HepG2 (cell line): ENCODE data around the gene ARL6IP4. TPM values are rescaled to one million over a fixed set of nuclear protein-coding genes. Genes with fewer than 3 reads are reported as not detected.

Experiments used
- ATF1 ChIP-seq: IDR thresholded peaks from 2 replicates; pipeline ENCODE4 v1.6.1; 2016; ENCODE audit warnings: mild to moderate bottlenecking, control low read depth
- E2F1 ChIP-seq: sonication (generic); formaldehyde crosslinking; IDR thresholded peaks from 2 replicates; pipeline ENCODE4 v1.5.0; 2020; ENCODE audit warnings: missing genetic modification reagents
- EZH2 ChIP-seq: conservative IDR thresholded peaks from 2 replicates; pipeline ENCODE4 v1.6.1; 2012; ENCODE audit warnings: mild to moderate bottlenecking, low read depth, low read length, moderate library complexity
- GMEB2 ChIP-seq: IDR thresholded peaks from 2 replicates; pipeline ENCODE4 v1.6.1; 2016; ENCODE audit warnings: missing biosample characterization, missing genetic modification reagents, low read depth
- IRX3 ChIP-seq: sonication (generic); formaldehyde crosslinking; IDR thresholded peaks from 2 replicates; pipeline ENCODE4 v1.8.1; 2023; ENCODE audit warnings: mild to moderate bottlenecking, low read depth, missing genetic modification reagents, borderline replicate concordance
- MAZ ChIP-seq, 2 experiments: sonication (generic) in 1 of 2; formaldehyde crosslinking in 1 of 2; IDR thresholded peaks; 2 replicates each; pipeline versions ENCODE4 v1.5.0 to v1.6.1; 2012 to 2020; ENCODE audit warnings: low read depth in 2 of 2, mild to moderate bottlenecking in 2 of 2, borderline replicate concordance in 1 of 2, improper control_type of control experiment in 1 of 2, low read length in 1 of 2, missing genetic modification reagents in 1 of 2, moderate library complexity in 1 of 2
- NR2C2 ChIP-seq: sonication (generic); formaldehyde crosslinking; IDR thresholded peaks from 2 replicates; pipeline ENCODE4 v1.4.0; 2020; ENCODE audit warnings: missing genetic modification reagents, mild to moderate bottlenecking, moderate library complexity, borderline replicate concordance
- PHF20 ChIP-seq: sonication (generic); formaldehyde crosslinking; IDR thresholded peaks from 2 replicates; pipeline ENCODE4 v1.5.0; 2020; ENCODE audit warnings: mild to moderate bottlenecking, missing genetic modification reagents
- PITX1 ChIP-seq: sonication (generic); formaldehyde crosslinking; IDR thresholded peaks from 2 replicates; pipeline ENCODE4 v1.5.1; 2020; ENCODE audit warnings: mild to moderate bottlenecking, missing genetic modification reagents
- TGIF2 ChIP-seq: IDR thresholded peaks from 2 replicates; pipeline ENCODE4 v1.6.1; 2016; ENCODE audit warnings: control low read depth, missing compliant biosample characterization
- U2AF1 ChIP-seq: fragments of 200-400 bp; formaldehyde crosslinking; optimal IDR thresholded peaks from 2 replicates; pipeline ENCODE3; 2017; ENCODE audit warnings: mild to moderate bottlenecking, low read depth, low read length
- ZBTB7A ChIP-seq: sonication (generic); formaldehyde crosslinking; IDR thresholded peaks from 2 replicates; pipeline ENCODE4 v1.8.0; 2022; ENCODE audit warnings: mild to moderate bottlenecking, missing genetic modification reagents
- ZNF318 ChIP-seq: sonication (generic); formaldehyde crosslinking; IDR thresholded peaks from 2 replicates; pipeline ENCODE4 v1.4.0; 2020; ENCODE audit warnings: mild to moderate bottlenecking, missing genetic modification reagents
- ZNF33A ChIP-seq: sonication (generic); formaldehyde crosslinking; IDR thresholded peaks from 2 replicates; pipeline ENCODE4 v1.5.1; 2020; ENCODE audit warnings: missing genetic modification reagents, mild to moderate bottlenecking, moderate library complexity, borderline replicate concordance
- polyA plus RNA-seq, 8 experiments: library from polyadenylated mRNA; depleted of rRNA in 3 of 8; stranded (reverse) in 7 of 8; unstranded in 1 of 8; fragments of >200 nt; fragmentation: Illumina TruSeq in 4 of 8; extraction: Trizol in 4 of 8; gene quantifications; 2 replicates each; pipeline versions ENCODE4 v1.2.1 to v1.2.3, GENCODE V29; 2011 to 2016; ENCODE audit warnings: low read depth in 4 of 8, missing spikeins in 1 of 8, mixed read lengths in 1 of 8; ENCODE audit not compliant: insufficient read depth in 1 of 8
- total RNA-seq, 5 experiments: library from RNA; depleted of rRNA; stranded (reverse); fragments of >200 nt; fragmentation: Illumina TruSeq; extraction: Trizol; gene quantifications; 2 replicates each; pipeline ENCODE4 v1.2.3, GENCODE V29; 2016; ENCODE audit warnings: low read depth in 1 of 5

The ARL6IP4 gene
- total and polyA plus RNA-seq, 2 of the 13 experiments (the other 11 are each of a cell fraction or from before 2014, with no cell fraction given), result 155 to 220 TPM

- 0 out of 2 replicates have a peak, but pooled peaks have one; percentile 56 for TF ChIP-seq ZNF33A (CRISPR knock-in tag)
- 0 out of 2 replicates have a peak, but pooled peaks have one; percentile 32 for TF ChIP-seq GMEB2
- TF ChIP-seq IRX3 (CRISPR knock-in tag), result no peak
- TF ChIP-seq ATF1 (CRISPR knock-in tag), result peak; percentile 66
- peak; percentile 87 for TF ChIP-seq PHF20
- no peak for TF ChIP-seq U2AF1
- 0 out of 2 replicates have a peak, but pooled peaks have one; percentile 40 for TF ChIP-seq EZH2
- peak; percentile 40; the same call in 1 of the 2 replicates for TF ChIP-seq TGIF2 (CRISPR knock-in tag)
- TF ChIP-seq PITX1 (CRISPR knock-in tag), result peak; percentile 53; the same call in 1 of the 2 replicates
- peak; percentile 80; the same call in 1 of the 2 replicates for TF ChIP-seq MAZ (IDR thresholded peaks at IDR 0.05; ENCODE audit: borderline replicate concordance, low read depth, low read length)
- no peak; the same call in 1 of the 2 replicates for TF ChIP-seq MAZ (CRISPR knock-in tag; IDR thresholded peaks at IDR 0.05; ENCODE audit: low read depth)
- no peak for TF ChIP-seq ZNF318 (CRISPR knock-in tag)
- peak; percentile 41; the same call in 1 of the 2 replicates for TF ChIP-seq ZBTB7A (CRISPR knock-in tag)
- TF ChIP-seq NR2C2, result peak; percentile 90
- 0 out of 2 replicates have a peak, but pooled peaks have one; percentile 17 for TF ChIP-seq E2F1 (CRISPR knock-in tag)
These were observed 6.1 kb upstream of the ARL6IP4 start (continued) for GRCh38 chr12:122974274-122974891.
